SH-SY5Y (cell line): Measurements from ENCODE around the gene GAP43.

Experiments used
- GATA2 ChIP-seq: IDR thresholded peaks from 2 replicates; pipeline ENCODE4 v1.6.1; 2011; ENCODE audit warnings: mild to moderate bottlenecking, low read depth, low read length
- GATA3 ChIP-seq: IDR thresholded peaks from 2 replicates; pipeline ENCODE4 v1.6.1; 2011; ENCODE audit warnings: low read depth, mild to moderate bottlenecking, low read length, moderate library complexity

DNA sequence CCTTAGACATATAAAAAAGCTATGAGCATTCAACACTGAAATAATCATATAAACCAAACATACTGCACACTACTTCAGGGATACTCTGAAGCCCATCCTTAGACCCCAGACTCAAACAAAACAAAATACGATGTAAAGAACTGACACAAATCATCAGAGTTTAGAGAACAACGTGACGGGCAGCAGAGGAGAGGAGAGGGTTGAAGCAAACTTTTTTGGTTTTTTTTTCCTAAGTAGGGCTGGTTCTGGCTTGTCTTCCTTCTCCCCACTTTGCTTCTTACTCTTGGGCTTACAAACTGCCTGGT is 34.7 kb downstream of the GAP43 start:
- TF ChIP-seq GATA2 (no peak), GATA3 (no peak)
